GM19468 (cell line): ENCODE data around the gene TCF7L1.

Experiments used
- ATAC-seq: cut with Tn5 transposase; IDR thresholded peaks from one replicate; pipeline ENCODE4 v1.9.1; 2021; ENCODE audit warnings: mild to moderate bottlenecking, moderate library complexity, moderate number of reproducible peaks; ENCODE audit not compliant: unreplicated experiment; ENCODE audit errors: extremely low read depth

Gene TCF7L1

DNA sequence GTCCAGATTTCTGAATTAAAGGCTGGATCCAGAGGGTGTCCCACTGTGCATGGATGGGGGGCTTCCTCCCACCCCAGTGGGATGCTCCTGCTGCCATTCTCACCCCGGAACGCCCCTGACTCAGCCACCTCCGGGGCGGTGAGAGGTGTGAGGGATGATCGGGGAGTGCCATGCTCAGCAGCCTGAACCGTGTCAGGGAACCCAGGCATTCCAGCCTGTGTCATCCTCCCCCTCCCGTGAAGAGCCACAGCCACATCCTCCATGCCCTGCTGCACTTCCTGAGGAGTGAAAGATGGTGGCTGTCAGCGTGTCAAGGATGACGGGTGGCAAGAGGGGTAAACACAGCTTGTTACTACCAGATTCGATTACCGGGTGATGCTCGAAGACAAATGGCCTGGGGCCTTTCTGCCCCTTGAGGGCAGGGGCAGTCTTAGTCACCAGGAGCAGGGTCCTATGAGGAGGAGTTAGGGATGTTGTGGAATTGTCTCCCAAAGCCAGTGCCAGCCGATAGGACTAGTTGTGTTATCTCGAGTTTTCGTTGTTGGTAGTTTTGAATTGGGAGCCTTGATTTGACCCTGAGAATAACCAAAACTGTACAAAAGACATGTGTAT, 80.8 kb downstream of the TCF7L1 start:
- ATAC-seq, result no peak

DNA sequence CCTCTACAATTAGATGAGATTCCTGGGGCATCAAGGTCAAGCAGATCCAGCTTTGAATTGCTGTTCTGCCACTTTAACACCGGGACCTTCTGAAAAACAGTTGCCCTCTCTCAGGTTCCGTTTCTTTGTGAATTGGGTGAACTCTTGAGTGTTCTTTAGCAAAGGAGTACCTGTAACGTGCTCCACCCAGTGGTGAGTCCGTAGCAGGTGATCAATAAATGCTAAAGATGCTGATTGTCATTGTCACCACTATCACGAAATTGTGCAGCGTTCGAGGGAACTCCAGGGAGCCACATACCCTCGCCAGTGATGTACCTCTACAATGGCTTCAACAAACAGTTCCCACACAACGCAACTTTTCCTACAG, 81.9 kb downstream of the TCF7L1 start:
- ATAC-seq, result no peak

DNA sequence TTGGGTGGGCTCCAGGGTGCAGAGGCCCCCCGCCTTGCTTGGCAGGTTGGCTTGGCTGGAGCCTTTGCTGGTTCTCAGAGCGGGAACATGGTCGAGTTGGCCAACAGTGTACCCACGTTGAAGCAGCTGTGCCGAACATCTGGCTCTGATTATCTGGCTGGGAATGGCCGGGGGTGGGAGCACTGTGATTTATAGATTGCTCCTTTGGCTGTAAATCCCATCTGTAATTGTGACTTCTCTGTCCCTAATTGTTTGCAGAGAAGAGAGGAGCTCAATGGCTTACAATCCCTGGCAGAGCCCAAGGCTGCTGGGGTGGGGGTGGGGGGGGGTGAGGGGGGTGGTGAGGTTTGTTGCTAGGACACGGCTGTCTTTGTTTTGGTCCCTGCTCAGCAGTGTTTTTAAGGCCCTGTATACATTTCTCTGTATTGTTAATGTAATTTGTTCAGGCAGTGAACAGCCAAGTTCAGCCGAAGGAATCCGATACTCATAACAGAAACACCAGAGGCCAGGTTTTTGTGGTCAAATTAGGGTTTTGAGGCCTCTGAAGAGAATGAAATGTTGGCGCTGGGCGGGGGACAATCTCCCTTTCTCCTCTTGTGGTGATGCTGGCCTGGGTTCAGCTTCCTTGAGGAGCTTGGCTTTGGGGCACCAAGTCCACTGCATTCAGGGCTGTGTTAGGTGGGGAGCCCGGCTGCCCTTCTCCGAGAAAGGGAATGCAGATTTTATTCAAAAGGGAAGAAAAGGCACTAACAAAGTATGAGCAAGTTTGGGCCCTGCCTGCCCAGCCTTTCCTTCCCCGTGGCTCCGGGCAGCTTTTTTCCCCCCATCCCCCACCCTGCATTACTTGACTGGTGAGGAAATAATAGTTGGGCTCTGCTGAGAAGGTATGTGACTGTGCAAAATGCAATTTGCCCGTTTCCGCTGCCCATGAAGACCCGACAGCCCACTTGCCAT, 82.5 kb downstream of the TCF7L1 start:
- no peak for ATAC-seq

DNA sequence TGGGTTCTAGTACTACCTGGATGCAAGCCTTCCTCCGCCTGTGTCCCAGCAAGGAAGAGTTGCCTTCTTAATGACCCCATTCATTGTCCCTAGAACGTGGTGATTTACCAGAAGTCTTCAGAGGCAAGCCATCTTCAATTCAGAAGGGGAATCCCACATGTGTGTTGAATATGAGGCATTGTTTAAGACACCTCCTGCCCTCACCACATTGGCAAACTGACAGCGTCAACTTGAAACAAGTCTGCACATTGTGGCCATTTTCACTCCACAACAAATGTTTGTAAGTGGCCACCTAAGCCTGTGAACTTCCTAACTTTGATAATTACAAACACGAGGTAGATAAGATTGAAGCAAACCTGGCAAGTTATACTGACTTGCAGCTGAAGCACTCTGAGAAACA, 83.7 kb downstream of the TCF7L1 start:
- no peak for ATAC-seq

DNA sequence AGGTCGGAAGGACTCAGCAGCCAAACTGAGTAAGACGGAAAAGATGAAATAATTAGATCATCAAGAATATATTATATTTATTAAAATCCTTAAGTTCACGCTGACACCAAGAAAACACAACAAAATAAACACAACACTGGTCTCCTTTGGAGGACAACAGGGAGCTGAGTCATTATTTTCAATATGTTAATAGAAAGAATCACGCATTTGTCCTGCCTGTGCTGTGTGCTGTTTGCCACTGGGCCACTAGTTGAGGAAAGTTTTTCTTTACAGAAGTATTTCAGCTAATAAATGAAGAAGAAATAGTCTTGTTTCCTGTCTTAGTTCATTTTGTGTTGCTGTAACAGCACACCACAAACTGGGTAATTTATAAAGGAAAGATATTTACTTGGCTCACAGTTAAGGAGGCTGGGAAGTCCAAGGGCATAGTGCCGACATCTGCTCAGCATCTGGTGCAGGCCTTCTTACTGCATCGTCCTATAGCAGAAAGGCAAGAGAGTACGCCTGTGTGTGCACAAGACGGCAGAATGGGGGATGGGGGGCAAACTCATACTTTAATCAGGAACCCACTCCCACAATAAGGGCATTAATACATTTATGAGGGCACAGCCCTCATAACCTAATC, 88.0 kb downstream of the TCF7L1 start:
- no peak for ATAC-seq

DNA sequence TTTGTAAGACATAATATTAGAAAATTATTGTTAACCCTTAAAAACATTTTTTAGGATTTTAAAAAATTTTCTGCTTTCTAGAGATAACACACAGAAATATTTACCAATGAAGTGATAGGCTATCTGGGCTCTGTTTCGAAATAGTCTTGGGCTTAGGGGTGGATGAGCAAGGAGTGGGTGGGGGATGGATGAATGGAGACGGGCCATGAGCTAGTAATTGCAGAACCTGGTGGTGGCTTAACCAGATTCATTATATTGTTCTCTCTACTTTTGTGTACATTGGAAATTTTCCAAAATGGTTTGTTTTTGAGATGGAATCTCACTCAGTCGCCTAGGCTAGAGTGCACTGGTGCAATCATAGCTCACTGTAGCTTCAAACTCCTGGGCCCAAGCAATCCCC, 89.6 kb downstream of the TCF7L1 start:
- no peak for ATAC-seq

DNA sequence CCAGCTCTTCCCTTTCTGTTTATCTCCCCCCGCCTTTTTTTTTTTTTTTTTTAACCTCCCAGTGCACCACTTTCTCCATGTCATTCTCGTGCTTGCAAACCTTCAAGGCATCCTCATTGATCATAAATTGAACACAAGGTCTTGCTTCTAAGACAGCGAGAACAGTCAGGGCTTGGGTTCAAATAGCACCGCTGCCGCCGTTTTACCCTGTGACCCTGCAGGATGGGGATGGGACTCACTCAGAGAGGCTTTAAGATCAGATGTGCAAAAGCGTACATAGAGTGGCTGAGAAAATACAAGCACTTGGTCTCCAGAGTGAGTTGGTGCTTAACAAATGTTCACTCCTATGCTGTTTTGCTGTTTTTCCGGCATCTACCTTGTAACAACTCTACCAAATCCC, 93.6 kb downstream of the TCF7L1 start:
- no peak for ATAC-seq

DNA sequence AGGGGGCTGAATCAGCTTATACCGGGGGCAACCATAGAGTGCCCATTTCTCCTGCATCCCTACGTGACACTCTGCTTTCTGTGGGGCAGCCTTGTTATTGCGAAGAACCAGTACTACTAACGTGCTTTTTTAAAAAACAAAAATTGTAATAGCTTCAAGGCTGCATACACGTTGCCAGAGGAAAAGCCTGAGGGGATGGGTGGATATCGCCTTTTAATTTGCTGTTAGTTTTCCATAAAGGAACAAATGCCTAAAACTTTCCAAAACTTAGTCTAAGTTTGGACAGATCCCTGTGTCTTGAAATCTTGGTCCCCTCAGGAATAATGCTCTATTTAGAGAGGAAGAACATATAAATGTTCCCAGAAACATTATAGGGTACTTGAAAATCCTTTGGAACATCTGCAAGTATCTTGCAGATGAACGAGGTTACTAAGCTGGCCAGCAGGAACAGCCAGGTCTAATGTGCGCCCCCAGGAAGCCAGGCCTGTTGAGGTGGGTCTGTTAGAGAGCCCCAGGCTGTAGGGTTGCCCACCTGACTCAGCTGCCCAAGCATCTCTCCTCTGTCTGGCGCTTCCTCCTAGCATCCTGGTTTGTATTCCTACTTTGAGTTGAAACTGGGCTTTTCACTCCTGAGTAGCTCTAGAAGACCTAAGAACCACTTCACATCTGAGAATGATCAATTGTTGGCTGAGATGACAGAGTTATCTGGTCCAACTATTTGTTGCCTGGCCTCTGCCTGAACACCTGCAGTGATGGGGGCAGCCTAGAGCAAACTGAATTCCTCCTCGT, 97.7 kb downstream of the TCF7L1 start:
- ATAC-seq, result no peak

DNA sequence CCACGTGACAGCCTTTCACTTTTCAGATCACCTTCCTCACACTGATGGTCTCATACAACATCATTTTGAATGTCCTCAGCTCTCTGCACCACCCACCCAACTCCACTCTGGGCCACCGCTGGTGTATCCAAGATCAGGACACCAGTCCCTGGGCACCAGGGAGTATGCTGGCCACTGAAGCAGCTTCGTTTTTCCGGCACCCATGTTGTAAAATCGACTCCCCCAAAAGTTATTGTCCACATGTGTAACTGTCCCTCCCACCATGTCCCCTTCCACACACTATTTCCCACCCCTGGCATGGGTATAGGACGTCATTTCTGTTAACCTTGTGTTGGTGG, 98.2 kb downstream of the TCF7L1 start:
- no peak for ATAC-seq

DNA sequence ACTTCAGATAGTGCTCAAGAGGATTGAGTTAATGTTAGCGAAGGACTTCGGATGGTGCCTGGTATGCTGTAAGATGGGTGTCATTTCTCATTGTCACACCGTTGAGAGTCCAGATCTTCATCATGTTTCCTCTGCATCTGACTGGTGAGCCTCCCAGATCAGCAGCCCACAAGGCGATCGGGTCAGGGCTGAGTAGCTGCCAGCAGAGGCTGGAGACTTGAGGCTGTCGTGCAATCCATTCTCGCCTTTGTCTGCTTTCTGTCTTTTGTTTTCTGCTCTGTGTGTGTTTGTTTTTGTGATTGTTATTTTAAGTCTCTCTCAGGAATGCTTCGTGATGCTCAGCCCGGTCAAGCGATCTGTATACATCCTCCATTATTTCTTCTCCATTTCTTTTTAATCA, 98.8 kb downstream of the TCF7L1 start:
- no peak for ATAC-seq

DNA sequence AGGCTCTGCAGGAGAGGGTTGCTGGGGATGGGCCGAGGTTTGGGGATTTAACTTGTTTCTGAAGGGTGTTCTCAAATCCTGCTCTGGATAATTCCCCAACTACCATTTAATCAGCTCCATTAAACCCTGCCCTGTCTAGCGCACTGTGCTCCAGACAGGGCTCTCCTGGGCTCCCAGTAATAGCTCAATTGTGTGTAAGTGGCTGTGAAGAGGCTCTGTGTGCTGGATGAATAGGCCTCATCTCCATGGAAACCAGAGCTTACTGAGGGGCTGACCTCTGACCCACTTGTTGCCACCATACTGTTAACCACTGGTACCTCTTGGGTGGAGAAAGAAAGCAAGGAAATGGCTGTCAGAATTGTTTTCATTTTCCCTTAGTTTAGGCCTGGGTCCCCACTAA, 101.7 kb downstream of the TCF7L1 start:
- no peak for ATAC-seq

DNA sequence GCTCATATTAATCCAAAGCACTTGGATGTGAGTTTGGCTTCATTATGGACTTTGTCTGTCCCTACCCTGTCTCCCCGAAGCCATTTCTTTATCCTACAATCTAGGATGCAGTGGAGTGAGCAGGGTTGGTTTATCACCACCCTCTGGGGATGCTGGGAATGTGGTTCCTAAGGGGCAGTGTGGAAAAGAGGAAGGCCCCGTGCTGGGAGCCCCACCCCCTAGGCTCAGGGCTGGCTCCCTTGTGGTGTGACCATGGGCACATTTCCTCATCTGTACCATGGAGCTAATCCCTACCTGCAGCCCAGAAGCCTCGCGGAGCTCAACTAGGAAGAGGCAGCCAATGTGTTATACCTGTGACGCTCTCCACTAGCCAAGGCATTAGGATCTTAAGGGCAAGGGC, 102.1 kb downstream of the TCF7L1 start:
- no peak for ATAC-seq

DNA sequence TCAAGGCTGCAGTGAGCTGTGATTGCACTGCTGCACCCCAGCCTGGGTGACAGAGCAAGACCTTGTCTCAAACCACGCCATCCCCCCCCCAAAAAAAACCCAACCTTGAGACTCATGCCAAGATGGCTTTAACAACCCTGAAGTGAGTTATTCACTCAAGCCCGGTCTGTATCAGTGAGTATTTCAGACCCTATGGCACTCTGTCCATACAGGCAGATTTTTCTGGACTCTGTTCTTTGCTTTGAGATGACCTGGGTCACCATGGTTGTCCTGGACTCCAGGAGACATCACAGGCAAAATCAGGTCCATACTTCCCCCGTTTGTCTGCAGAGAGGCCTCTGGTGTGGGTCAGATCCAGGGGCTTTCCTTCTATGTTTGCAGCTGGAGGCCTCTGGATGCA, 102.9 kb downstream of the TCF7L1 start:
- no peak for ATAC-seq

DNA sequence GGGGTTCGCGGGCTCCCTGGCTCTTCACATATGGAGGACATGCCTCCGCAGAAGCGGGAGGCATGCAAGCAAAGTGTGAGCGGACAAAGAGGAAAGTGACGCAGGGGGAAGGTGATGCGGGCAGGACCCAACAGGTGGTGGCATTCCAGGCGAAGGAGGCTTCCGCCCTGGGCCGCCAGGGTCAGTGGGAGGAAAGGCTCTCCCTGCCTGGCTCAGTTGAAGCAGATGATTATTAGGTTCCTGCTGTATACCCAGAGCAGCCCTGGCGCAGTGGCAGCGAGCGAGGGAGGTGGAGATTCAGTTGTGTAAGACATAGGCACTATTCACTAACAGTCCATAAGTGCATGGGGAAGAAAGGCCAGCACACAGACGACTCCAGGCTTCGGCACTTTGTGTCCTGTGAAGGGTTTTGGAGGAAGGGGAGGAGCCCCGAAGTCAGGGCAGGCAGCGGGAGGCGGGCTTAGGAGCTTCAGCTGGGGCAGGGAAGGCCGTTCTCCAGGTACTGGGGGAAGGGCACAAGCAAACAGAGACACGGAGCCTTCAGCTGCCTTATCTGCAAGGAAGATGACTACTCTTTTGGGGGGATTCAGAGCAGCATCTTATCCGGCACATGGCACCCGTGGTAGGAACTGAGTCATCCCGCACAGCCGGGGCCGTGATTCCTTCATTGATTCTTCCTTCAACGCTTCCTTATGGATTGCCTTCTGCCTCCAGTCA, 104.8 kb downstream of the TCF7L1 start:
- ATAC-seq, result no peak

DNA sequence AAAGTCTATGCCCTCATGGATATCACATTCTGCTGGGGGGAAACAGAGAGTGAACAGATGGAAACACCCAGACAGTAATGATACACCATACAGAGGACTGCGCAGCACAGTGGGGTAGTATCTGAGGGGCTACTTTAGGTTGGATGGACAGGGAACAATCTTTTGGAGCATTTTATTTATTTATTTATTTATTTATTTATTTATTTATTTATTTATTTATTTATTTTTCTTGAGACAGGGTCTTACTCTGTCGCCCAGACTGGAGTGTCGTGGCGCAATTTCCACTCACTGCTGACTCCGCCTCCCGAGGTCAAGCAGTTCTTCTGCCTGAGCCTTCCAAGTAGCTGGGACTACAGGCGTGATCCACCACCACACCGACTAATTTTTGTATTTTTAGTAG, 105.4 kb downstream of the TCF7L1 start:
- ATAC-seq, result no peak

DNA sequence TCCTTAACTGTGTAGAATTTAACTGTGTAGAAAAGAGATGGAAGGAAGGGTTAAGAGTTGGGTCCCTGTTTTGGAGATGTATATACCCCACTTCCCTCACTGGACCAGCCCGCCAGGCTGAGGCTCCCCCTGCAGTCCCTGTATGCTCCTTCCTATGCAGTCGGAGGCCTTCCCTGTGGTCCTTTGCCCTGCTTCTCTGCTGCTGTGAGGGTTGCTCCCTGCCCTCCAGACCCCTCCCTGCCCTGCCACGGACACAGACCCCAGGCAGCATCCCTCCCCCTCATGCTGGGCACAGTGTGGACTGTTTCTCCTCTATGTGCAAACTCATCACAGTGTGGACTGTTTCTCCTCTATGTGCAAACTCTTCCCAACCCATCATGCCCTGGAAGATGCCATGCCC, 105.9 kb downstream of the TCF7L1 start:
- ATAC-seq, result no peak

DNA sequence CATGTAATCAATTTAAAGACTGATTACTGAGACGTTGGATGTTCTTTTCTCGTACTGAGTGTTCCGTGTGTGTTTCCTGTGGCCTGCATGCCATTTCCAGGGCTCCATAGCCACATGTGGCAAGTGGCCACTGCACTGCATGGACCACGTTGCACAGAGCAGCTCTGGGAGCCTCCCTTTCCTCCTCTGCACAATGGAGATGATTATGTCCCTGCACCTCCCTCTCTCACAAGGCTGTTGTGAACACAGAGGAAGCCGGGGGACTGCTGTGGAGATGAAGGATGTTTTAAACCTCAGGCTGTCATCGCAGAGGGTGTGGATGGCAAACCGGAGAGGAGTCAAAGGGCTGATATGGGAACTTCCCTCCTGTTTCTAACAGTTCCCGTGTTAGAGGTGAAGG, 106.9 kb downstream of the TCF7L1 start:
- no peak for ATAC-seq

DNA sequence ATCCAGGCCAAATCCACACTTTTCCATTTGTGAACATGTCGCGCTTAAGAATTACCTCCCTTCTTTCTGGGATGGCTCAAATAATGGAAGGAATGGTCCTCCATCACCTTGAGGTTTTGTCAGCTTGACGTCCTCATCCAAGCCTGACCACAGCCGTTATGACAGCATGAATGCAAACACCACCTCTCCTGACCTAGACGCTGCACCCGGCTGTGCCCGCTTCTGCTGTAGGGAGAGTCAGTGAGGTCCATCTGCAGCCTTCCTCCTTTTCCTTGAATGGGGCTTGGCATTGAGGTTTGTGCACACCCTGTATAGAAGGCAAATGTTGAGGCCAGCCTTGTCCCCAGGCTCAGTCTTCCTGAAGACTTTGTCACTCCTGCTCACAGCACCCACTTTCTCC, 109.1 kb downstream of the TCF7L1 start:
- ATAC-seq, result no peak

DNA sequence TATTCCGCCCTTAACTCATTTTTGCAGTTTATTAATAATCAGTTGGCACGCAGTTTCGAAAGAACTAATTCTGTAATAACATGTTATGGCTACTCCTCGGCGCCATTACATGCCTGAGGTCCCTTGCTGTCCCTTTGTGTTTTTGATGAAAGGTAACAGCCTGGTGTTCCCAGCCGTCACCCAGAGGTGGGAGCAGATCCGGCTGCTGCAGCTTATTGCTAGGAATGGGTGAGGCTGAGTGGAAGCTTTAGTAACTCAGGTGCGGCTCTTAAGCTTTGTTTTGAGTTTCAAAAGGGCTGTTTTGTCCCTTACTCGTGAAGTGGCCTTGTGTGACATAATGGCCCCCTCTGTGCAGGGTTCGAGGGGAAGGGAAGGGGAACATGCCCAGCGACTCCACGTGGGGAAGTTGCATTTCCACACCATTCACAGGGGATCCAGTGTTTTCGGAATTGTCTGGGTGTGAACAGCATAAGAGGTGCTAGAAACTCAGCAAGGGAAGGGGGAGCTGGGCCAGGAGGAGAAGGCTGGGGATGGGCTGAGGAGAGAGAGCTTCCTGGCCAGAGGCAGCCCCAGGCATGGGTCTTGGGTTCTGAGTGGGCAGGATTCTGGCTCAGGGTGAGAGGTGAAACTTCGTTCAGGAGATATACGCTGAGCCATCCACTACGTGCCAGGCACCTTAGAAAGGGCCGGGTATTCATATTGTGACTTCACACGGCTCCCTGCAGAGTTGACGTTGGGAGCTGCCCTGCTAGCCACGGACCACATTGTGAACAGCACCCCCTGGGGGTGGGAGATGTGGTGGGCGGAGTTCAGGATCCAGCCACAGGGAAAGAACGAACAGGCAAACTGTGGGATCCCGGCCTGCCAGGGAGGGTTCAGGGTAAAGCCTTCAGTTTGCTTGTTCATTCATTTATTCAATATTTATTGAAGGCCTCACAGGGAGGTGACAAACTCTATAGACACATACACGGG, 110.2 kb downstream of the TCF7L1 start:
- ATAC-seq, result no peak
